Dendritic cell treated with granulocyte-macrophage colony-stimulating factor and Interleukin-4, amounts not matched to agents 40 ng/mL and 50 ng/mL, for 4 days (primary cell): Measurements from ENCODE around the gene SLC4A3.

ENCODE experiments used
- H3K27ac Mint-ChIP-seq: one replicate; pipeline ENCODE4 v1.8.0; 2022; ENCODE audit warnings: mild to moderate bottlenecking, mixed read lengths
- H3K27me3 Mint-ChIP-seq: one replicate; pipeline ENCODE4 v1.8.0; 2022; ENCODE audit warnings: mild to moderate bottlenecking, mixed read lengths
- H3K36me3 Mint-ChIP-seq: one replicate; pipeline ENCODE4 v1.8.0; 2022; ENCODE audit warnings: low read depth, mixed read lengths
- H3K4me1 Mint-ChIP-seq: one replicate; pipeline ENCODE4 v1.8.0; 2022; ENCODE audit warnings: low read depth, mixed read lengths
- H3K4me3 Mint-ChIP-seq: one replicate; pipeline ENCODE4 v1.8.0; 2022; ENCODE audit warnings: mild to moderate bottlenecking, moderate library complexity, mixed read lengths
- H3K9me3 Mint-ChIP-seq: one replicate; pipeline ENCODE4 v1.8.0; 2022; ENCODE audit warnings: mixed read lengths
- intact Hi-C: fragments of 100-400 bp; cut with micrococcal nuclease; formaldehyde crosslinking; loops from one replicate; pipeline ENCODE4 v1.15.0; 2022

SLC4A3 gene

DNA sequence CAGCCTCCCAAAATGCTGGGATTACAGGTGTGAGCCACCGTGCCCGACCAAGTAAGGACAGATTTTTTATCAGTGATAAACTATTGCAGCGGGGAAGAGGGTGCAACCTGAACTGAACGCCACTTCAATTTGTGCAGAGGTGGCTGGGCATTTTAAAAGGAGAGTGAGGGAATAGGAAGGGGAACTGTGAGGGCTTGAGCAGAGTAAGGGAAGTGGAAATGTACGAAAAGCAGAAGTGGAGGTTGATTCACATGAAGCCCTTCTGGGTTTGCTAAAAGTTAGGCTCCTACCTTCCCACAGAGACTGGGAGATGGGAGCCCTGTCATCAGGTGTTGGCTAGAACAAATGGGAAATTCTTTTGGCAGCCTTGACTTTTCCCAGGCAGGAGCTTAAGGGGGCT, 23.7 kb upstream of the SLC4A3 start:
- intact Hi-C loops = no loop called here
- Mint-ChIP-seq H3K27ac (peak overlapping the region; percentile 55), H3K4me1 (peaks cover 50% of the 10 kb centered on the region), H3K27me3 (no peaks in the 10 kb centered on the region), H3K4me3 (no peak overlapping the region), H3K36me3 (peaks cover 91% of the 10 kb centered on the region), H3K9me3 (no peaks in the 10 kb centered on the region)

DNA sequence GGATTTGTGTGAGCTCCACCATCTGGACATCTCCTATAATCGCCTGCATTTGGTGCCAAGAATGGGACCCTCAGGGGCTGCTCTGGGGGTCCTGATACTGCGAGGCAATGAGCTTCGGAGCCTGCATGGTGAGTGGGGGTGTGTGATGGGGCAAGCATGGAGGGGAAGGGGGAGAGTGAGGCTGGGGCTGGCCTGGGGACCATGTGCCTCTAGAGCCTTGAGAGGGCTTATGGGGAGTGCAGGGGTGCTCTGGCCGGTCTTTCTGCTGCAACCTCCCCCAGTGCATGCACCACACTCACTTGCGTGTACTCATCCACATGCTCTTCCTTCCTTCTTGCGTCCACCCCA, 21.8 kb upstream of the SLC4A3 start:
- peaks cover 99% of the 10 kb centered on the region for H3K36me3 Mint-ChIP-seq
- H3K27ac Mint-ChIP-seq = no peak overlapping the region
- H3K9me3 Mint-ChIP-seq = no peaks in the 10 kb centered on the region
- intact Hi-C loops = no loop called here
- H3K4me3 Mint-ChIP-seq = no peak overlapping the region
- H3K27me3 Mint-ChIP-seq = no peaks in the 10 kb centered on the region
- peaks cover 40% of the 10 kb centered on the region for H3K4me1 Mint-ChIP-seq

DNA sequence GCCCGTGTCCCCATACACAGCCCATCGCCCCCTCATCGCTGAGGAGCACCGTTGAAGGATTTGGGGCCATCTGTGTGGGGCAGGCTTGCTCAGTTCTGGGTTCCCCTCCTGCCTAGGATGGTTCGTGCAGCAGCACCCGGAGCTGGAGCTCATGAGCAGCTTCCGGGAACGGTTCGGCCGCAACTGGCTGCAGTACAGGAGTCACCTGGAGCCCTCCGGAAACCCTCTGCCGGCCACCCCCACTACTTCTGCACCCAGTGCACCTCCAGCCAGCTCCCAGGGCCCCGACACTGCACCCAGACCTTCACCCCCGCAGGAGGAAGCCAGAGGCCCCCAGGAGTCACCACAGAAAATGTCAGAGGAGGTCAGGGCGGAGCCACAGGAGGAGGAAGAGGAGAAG, 19.5 kb upstream of the SLC4A3 start:
- Mint-ChIP-seq H3K9me3 (no peaks in the 10 kb centered on the region), H3K27me3 (no peaks in the 10 kb centered on the region), H3K36me3 (peaks cover 99% of the 10 kb centered on the region), H3K27ac (peak overlapping the region; percentile 33), H3K4me3 (no peak overlapping the region), H3K4me1 (peaks cover 32% of the 10 kb centered on the region)
- intact Hi-C loops = no loop called here

- no peaks in the 10 kb centered on the region for H3K9me3 Mint-ChIP-seq
- peak overlapping the region; percentile 33 for H3K27ac Mint-ChIP-seq
- H3K4me3 Mint-ChIP-seq = no peak overlapping the region
- H3K27me3 Mint-ChIP-seq = no peaks in the 10 kb centered on the region
- intact Hi-C loops = no loop called here
- peaks cover 100% of the 10 kb centered on the region for H3K36me3 Mint-ChIP-seq
- H3K4me1 Mint-ChIP-seq = peaks cover 27% of the 10 kb centered on the region
Observed at GRCh38 chr2:219608399-219608964, 18.9 kb upstream of the SLC4A3 start.

DNA sequence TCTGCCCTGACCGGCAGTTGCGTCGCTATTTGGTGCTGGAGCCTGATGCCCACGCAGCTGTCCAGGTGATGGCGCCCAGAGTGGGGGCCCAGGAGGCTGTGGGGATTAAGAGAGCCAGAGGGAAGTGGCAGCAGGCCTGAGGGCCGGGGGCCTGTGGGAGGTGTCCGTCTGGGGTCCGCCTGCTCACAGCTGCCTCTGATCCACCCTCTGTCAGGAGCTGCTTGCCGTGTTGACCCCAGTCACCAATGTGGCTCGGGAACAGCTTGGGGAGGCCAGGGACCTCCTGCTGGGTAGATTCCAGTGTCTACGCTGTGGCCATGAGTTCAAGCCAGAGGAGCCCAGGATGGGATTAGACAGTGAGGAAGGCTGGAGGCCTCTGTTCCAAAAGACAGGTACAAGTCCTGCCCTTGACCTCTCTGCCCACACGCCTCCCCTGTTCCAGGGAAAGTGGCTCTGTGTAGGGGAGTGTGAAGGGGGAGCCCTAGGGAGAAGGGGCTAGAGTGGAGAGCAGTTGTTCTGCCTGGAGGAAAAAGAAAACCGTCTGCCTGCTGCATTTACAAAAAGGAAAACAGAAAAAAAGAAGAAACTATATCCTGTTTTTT, 18.2 kb upstream of the SLC4A3 start:
- Mint-ChIP-seq H3K27me3 (no peaks in the 10 kb centered on the region), H3K4me3 (no peak overlapping the region), H3K4me1 (peaks cover 20% of the 10 kb centered on the region)

GRCh38 chr2:219611306-219611705, 16.1 kb upstream of the SLC4A3 start:
- intact Hi-C loops = no loop called here
- Mint-ChIP-seq H3K4me1 (peaks cover 14% of the 10 kb centered on the region), H3K4me3 (no peak overlapping the region), H3K36me3 (peaks cover 100% of the 10 kb centered on the region), H3K27ac (no peak overlapping the region), H3K27me3 (no peaks in the 10 kb centered on the region), H3K9me3 (no peaks in the 10 kb centered on the region)

More for the DNA sequence above, 18.2 kb upstream of the SLC4A3 start:
- H3K27ac Mint-ChIP-seq = no peak overlapping the region
- intact Hi-C loops = no loop called here
- H3K9me3 Mint-ChIP-seq = no peaks in the 10 kb centered on the region
- H3K36me3 Mint-ChIP-seq = peaks cover 100% of the 10 kb centered on the region

GRCh38 chr2:219611866-219612576, 15.4 kb upstream of the SLC4A3 start:
- Mint-ChIP-seq H3K4me1 (peaks cover 14% of the 10 kb centered on the region), H3K4me3 (no peak overlapping the region), H3K27ac (no peak overlapping the region), H3K27me3 (no peaks in the 10 kb centered on the region), H3K9me3 (no peaks in the 10 kb centered on the region), H3K36me3 (peaks cover 100% of the 10 kb centered on the region)
- intact Hi-C loops = no loop called here

- peak overlapping the region; percentile 1 for H3K27ac Mint-ChIP-seq
- intact Hi-C loops = no loop called here
- H3K4me3 Mint-ChIP-seq = no peak overlapping the region
- H3K9me3 Mint-ChIP-seq = no peaks in the 10 kb centered on the region
- peaks cover 14% of the 10 kb centered on the region for H3K4me1 Mint-ChIP-seq
- no peaks in the 10 kb centered on the region for H3K27me3 Mint-ChIP-seq
- peaks cover 93% of the 10 kb centered on the region for H3K36me3 Mint-ChIP-seq
Observed at GRCh38 chr2:219612577-219613286, 14.7 kb upstream of the SLC4A3 start.

- peaks cover 85% of the 10 kb centered on the region for H3K36me3 Mint-ChIP-seq
- no peaks in the 10 kb centered on the region for H3K27me3 Mint-ChIP-seq
- no peak overlapping the region for H3K27ac Mint-ChIP-seq
- no peaks in the 10 kb centered on the region for H3K9me3 Mint-ChIP-seq
- intact Hi-C loops = no loop called here
- H3K4me1 Mint-ChIP-seq = peaks cover 9% of the 10 kb centered on the region
- H3K4me3 Mint-ChIP-seq = no peak overlapping the region
Observed at GRCh38 chr2:219613461-219614070, 13.9 kb upstream of the SLC4A3 start.

- no peak overlapping the region for H3K4me3 Mint-ChIP-seq
- peaks cover 78% of the 10 kb centered on the region for H3K36me3 Mint-ChIP-seq
- intact Hi-C loops = no loop called here
Observed at GRCh38 chr2:219614076-219614860, 13.2 kb upstream of the SLC4A3 start.

DNA sequence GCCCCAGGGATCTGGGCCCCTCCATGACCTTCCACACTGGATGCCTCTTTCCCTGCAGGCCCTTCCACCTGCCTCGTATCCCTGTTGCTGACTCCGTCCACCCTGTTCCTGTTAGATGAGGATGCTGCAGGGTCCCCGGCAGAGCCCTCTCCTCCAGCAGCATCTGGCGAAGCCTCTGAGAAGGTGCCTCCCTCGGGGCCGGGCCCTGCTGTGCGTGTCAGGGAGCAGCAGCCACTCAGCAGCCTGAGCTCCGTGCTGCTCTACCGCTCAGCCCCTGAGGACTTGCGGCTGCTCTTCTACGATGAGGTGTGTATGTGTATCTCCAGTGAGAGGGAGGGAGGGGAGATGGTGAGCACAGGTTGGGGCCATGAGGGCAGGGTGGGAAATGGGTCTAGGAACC, 12.4 kb upstream of the SLC4A3 start:
- no peaks in the 10 kb centered on the region for H3K9me3 Mint-ChIP-seq
- no peak overlapping the region for H3K4me3 Mint-ChIP-seq

More at GRCh38 chr2:219614076-219614860, 13.2 kb upstream of the SLC4A3 start:
- no peak overlapping the region for H3K27ac Mint-ChIP-seq
- no peaks in the 10 kb centered on the region for H3K9me3 Mint-ChIP-seq
- H3K4me1 Mint-ChIP-seq = peaks cover 9% of the 10 kb centered on the region
- H3K27me3 Mint-ChIP-seq = no peaks in the 10 kb centered on the region

GRCh38 chr2:219615894-219616293, 11.5 kb upstream of the SLC4A3 start:
- peaks cover 62% of the 10 kb centered on the region for H3K36me3 Mint-ChIP-seq
- intact Hi-C loops = no loop called here
- no peak overlapping the region for H3K27ac Mint-ChIP-seq
- H3K27me3 Mint-ChIP-seq = peaks cover 1% of the 10 kb centered on the region
- no peak overlapping the region for H3K4me3 Mint-ChIP-seq
- H3K9me3 Mint-ChIP-seq = no peaks in the 10 kb centered on the region
- H3K4me1 Mint-ChIP-seq = peaks cover 9% of the 10 kb centered on the region

More for the DNA sequence above, 12.4 kb upstream of the SLC4A3 start:
- Mint-ChIP-seq H3K27me3 (no peaks in the 10 kb centered on the region), H3K36me3 (peaks cover 70% of the 10 kb centered on the region), H3K4me1 (peaks cover 9% of the 10 kb centered on the region), H3K27ac (no peak overlapping the region)
- intact Hi-C loops = no loop called here

DNA sequence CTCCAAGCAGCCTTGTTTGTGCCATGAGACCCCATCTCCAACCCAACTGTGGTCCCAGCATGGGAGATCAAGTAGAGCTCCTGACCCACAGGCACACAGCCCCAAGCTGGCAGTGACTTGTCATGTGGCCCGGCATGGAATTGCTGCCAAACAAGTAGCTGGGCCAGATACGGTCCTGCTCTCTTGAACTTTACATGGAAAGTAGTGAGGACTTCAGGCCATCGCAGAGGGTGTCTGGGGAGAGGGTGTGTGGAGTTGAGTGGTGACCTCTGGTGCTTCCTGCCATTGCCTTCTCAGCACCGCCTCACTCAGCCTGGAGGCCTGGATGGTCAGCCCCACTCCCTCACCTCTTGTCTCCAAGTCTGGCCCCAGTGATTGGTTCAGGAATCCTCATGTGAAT, 10.9 kb upstream of the SLC4A3 start:
- no peak overlapping the region for H3K27ac Mint-ChIP-seq

More for the DNA sequence above, 10.9 kb upstream of the SLC4A3 start:
- Mint-ChIP-seq H3K36me3 (peaks cover 55% of the 10 kb centered on the region), H3K4me3 (no peak overlapping the region), H3K27me3 (peaks cover 6% of the 10 kb centered on the region), H3K9me3 (no peaks in the 10 kb centered on the region), H3K4me1 (peaks cover 13% of the 10 kb centered on the region)
- intact Hi-C loops = no loop called here
